ENCODE measurements around the gene NEDD4L.
"Not testable (repeated sequence)": the region's sequence is repeated elsewhere in the genome, so short reads cannot be mapped to it uniquely, and the experiment has no call there.

Gene NEDD4L

GRCh38 chr18:58275176-58275575, 231.2 kb downstream of the NEDD4L start:
- POLR2A ChIA-PET, result no interaction called here
- CTCF ChIA-PET, result no interaction called here
- TF ChIP-seq FOXK2 (IDR thresholded peaks at IDR 0.05) (no peak), ZNF384 (IDR thresholded peaks at IDR 0.05) (no peak)
- DNase-seq (ENCODE audit: extremely low spot score), result no peak

- no peak for TF ChIP-seq NFRKB (IDR thresholded peaks at IDR 0.05)
- TF ChIP-seq ZNF384 (IDR thresholded peaks at IDR 0.05), result no peak
- TF ChIP-seq TARDBP (IDR thresholded peaks at IDR 0.05), result no peak
- no peak for TF ChIP-seq PKNOX1 (IDR thresholded peaks at IDR 0.05)
- TF ChIP-seq FOXM1 (IDR thresholded peaks at IDR 0.05; ENCODE audit: borderline replicate concordance), result no peak
- no peak for TF ChIP-seq ELF4 (IDR thresholded peaks at IDR 0.05)
- no peak for TF ChIP-seq FOXK2 (IDR thresholded peaks at IDR 0.05)
- POLR2A ChIA-PET, result no interaction called here
- CTCF ChIA-PET, result interaction anchor here (0.7 kb wide), 1 partner anchor 95 kb away, joined by 3 read pairs; no protein-coding TSS in a partner anchor
- no peak for DNase-seq (ENCODE audit: extremely low spot score)
Measured at GRCh38 chr18:58276789-58277739, 233.0 kb downstream of the NEDD4L start.

GRCh38 chr18:58279504-58280175, 235.6 kb downstream of the NEDD4L start:
- no peak for DNase-seq (ENCODE audit: extremely low spot score)
- CTCF ChIA-PET, result no interaction called here
- TF ChIP-seq SUZ12 (IDR thresholded peaks at IDR 0.05) (no peak), HDGF (IDR thresholded peaks at IDR 0.05; ENCODE audit: borderline replicate concordance) (no peak), ARNT (IDR thresholded peaks at IDR 0.05) (no peak), CTBP1 (IDR thresholded peaks at IDR 0.05; ENCODE audit: borderline replicate concordance) (no peak), FOXK2 (IDR thresholded peaks at IDR 0.05) (no peak), PKNOX1 (IDR thresholded peaks at IDR 0.05) (no peak), LEF1 (IDR thresholded peaks at IDR 0.05; ENCODE audit: borderline replicate concordance) (no peak), ZNF384 (IDR thresholded peaks at IDR 0.05) (no peak), BHLHE40 (IDR thresholded peaks at IDR 0.05; ENCODE audit: borderline replicate concordance) (no peak), ELF4 (IDR thresholded peaks at IDR 0.05) (no peak), FOXA1 (IDR thresholded peaks at IDR 0.05) (no peak), NFRKB (IDR thresholded peaks at IDR 0.05) (no peak), FOXM1 (IDR thresholded peaks at IDR 0.05; ENCODE audit: borderline replicate concordance) (no peak), L3MBTL2 (conservative IDR thresholded peaks at IDR 0.05) (no peak)
- POLR2A ChIA-PET, result no interaction called here

GRCh38 chr18:58280191-58280590, 236.2 kb downstream of the NEDD4L start:
- CTCF ChIA-PET, result no interaction called here
- no peak for DNase-seq (ENCODE audit: extremely low spot score)
- POLR2A ChIA-PET, result no interaction called here
- TF ChIP-seq SP1 (IDR thresholded peaks at IDR 0.05), result no peak
- TF ChIP-seq PKNOX1 (IDR thresholded peaks at IDR 0.05), result no peak
- no peak for TF ChIP-seq SUZ12 (IDR thresholded peaks at IDR 0.05)
- TF ChIP-seq ARNT (IDR thresholded peaks at IDR 0.05), result no peak
- TF ChIP-seq TARDBP (IDR thresholded peaks at IDR 0.05), result no peak
- TF ChIP-seq FOXM1 (IDR thresholded peaks at IDR 0.05; ENCODE audit: borderline replicate concordance), result no peak
- no peak for TF ChIP-seq FOXA1 (IDR thresholded peaks at IDR 0.05)
- TF ChIP-seq CTBP1 (IDR thresholded peaks at IDR 0.05; ENCODE audit: borderline replicate concordance), result no peak
- TF ChIP-seq ELF4 (IDR thresholded peaks at IDR 0.05), result no peak
- no peak for TF ChIP-seq BHLHE40 (IDR thresholded peaks at IDR 0.05; ENCODE audit: borderline replicate concordance)
- TF ChIP-seq HDGF (IDR thresholded peaks at IDR 0.05; ENCODE audit: borderline replicate concordance), result no peak
- TF ChIP-seq LEF1 (IDR thresholded peaks at IDR 0.05; ENCODE audit: borderline replicate concordance), result no peak
- TF ChIP-seq FOXK2 (IDR thresholded peaks at IDR 0.05), result no peak
- no peak for TF ChIP-seq NFRKB (IDR thresholded peaks at IDR 0.05)

- POLR2A ChIA-PET; DNase-seq (ENCODE audit: extremely low spot score); CTCF ChIA-PET: not testable (repeated sequence)
Measured at GRCh38 chr18:58282872-58283271, 238.8 kb downstream of the NEDD4L start.

GRCh38 chr18:58284699-58285448, 240.8 kb downstream of the NEDD4L start:
- no peak for TF ChIP-seq PKNOX1 (IDR thresholded peaks at IDR 0.05)
- DNase-seq (ENCODE audit: extremely low spot score), result no peak
- ChIA-PET CTCF (no interaction called here), POLR2A (no interaction called here)
